HepG2 (cell line): ENCODE data around the gene ALK. TPM values are rescaled to one million over a fixed set of nuclear protein-coding genes. Genes with fewer than 3 reads are reported as not detected.

ENCODE experiments used
- ATAC-seq: fragments of 200-7000 bp; cut with Tn5 transposase; 3 replicates; pipeline ENCODE4 v1.9.1; 2020; ENCODE audit warnings: mild to moderate bottlenecking, moderate library complexity
- BruUV-seq: library from RNA; stranded (reverse); fragments of 400-500 nt; replicated peaks from 2 replicates; lab custom pipeline; 2021; lab: Mats Ljungman, UMichigan
- CTCF ChIA-PET: fragments of 300-600 bp; formaldehyde crosslinking; extraction: SDS; loops from one replicate; lab custom pipeline; 2021; ENCODE audit warnings: low total read pairs, inconsistent platforms, low intra/inter-chr PET ratio; lab: Yijun Ruan, JAX
- POLR2A ChIA-PET: fragments of 350-600 bp; sonication (Branson Sonifier 250); formaldehyde crosslinking; loops from one replicate; lab custom pipeline; 2020; ENCODE audit warnings: antibody characterized with exemption, inconsistent platforms; lab: Yijun Ruan, JAX
- DNase-seq: peaks from one replicate; pipeline ENCODE4 v3.0.0-alpha.2; 2015; ENCODE audit warnings: low spot score
- FAIRE-seq: peaks from 3 replicates; lab custom pipeline; 2011; peaks lifted over from hg19 to GRCh38; lab: Jason Lieb, UNC
- H2AFZ ChIP-seq: one replicate; pipeline ENCODE4 v1.6.1; 2011; ENCODE audit warnings: low read length, inconsistent platforms
- H3K27ac ChIP-seq: fragments of 300-600 bp; 3 replicates; pipeline ENCODE4 v1.8.0; 2011; ENCODE audit warnings: mixed run types, mild to moderate bottlenecking, mixed read lengths, low read length, inconsistent platforms; ENCODE audit not compliant: insufficient read depth; ENCODE audit errors: extremely low read length
- H3K27me3 ChIP-seq, 2 experiments: fragments of 200-600 bp in 1 of 2; 2 replicates in 1 of 2; 3 replicates in 1 of 2; pipeline versions ENCODE4 v1.6.0 to v1.8.0; 2011; ENCODE audit warnings: low read length in 2 of 2, mild to moderate bottlenecking in 2 of 2, moderate library complexity in 2 of 2, inconsistent platforms in 1 of 2; ENCODE audit not compliant: insufficient read depth in 2 of 2, control insufficient read depth in 1 of 2
- H3K36me3 ChIP-seq, 2 experiments: fragments of 200-600 bp in 1 of 2; replicated peaks in 1 of 2; 2 replicates in 1 of 2; 3 replicates in 1 of 2; pipeline versions ENCODE4 v1.5.1 to v1.8.0; 2011; ENCODE audit warnings: low read length in 2 of 2, inconsistent platforms in 1 of 2; ENCODE audit not compliant: insufficient read depth in 2 of 2, control insufficient read depth in 1 of 2
- H3K4me1 ChIP-seq: 2 replicates; pipeline ENCODE4 v1.5.1; 2012; ENCODE audit warnings: low read length, inconsistent platforms; ENCODE audit not compliant: insufficient read depth
- H3K4me2 ChIP-seq: 2 replicates; pipeline ENCODE4 v1.6.0; 2011; ENCODE audit warnings: low read depth, low read length, inconsistent platforms
- H3K4me3 ChIP-seq, 3 experiments: fragments of 200-600 bp in 1 of 3; sonication (generic), shearing (Covaris generic) in 1 of 3; replicated peaks in 1 of 3; 2 replicates each; pipeline ENCODE4 v1.5.1; 2011 to 2016; ENCODE audit warnings: low read length in 3 of 3, inconsistent platforms in 2 of 3, low read depth in 2 of 3, mild to moderate bottlenecking in 2 of 3, control low read depth in 1 of 3, mixed read lengths in 1 of 3; ENCODE audit not compliant: insufficient read depth in 1 of 3
- H3K79me2 ChIP-seq: one replicate; pipeline ENCODE4 v1.6.1; 2011; ENCODE audit warnings: low read length, inconsistent platforms; ENCODE audit not compliant: insufficient read depth
- H3K9ac ChIP-seq: 2 replicates; pipeline ENCODE4 v1.6.0; 2011; ENCODE audit warnings: mild to moderate bottlenecking, low read depth, low read length, inconsistent platforms; ENCODE audit not compliant: insufficient read depth
- H3K9me3 ChIP-seq: 2 replicates; pipeline ENCODE4 v1.5.1; 2012; ENCODE audit warnings: mild to moderate bottlenecking, low read length
- H4K20me1 ChIP-seq: 2 replicates; pipeline ENCODE4 v1.6.0; 2011; ENCODE audit warnings: inconsistent platforms, mild to moderate bottlenecking, low read length, moderate library complexity; ENCODE audit not compliant: insufficient read depth
- ATF4 ChIP-seq, 2 experiments: fragments of 450-650 bp in 1 of 2; sonication (generic) in 1 of 2; formaldehyde crosslinking; IDR thresholded peaks; 2 replicates each; pipeline versions ENCODE4 v1.5.0 to v1.8.0; 2020 to 2022; ENCODE audit warnings: mild to moderate bottlenecking in 1 of 2, missing genetic modification reagents in 1 of 2
- HDAC1 ChIP-seq: sonication (generic); formaldehyde crosslinking; IDR thresholded peaks from 2 replicates; pipeline ENCODE4 v1.5.1; 2020; ENCODE audit warnings: mild to moderate bottlenecking, missing genetic modification reagents
- SMAD3 ChIP-seq: sonication (generic); formaldehyde crosslinking; IDR thresholded peaks from 2 replicates; pipeline ENCODE4 v1.4.0; 2020; ENCODE audit warnings: missing genetic modification reagents
- ZNF232 ChIP-seq: sonication (generic); formaldehyde crosslinking; IDR thresholded peaks from 2 replicates; pipeline ENCODE4 v1.4.0; 2020; ENCODE audit warnings: missing genetic modification reagents, borderline replicate concordance
- ZNF326 ChIP-seq: sonication (generic); formaldehyde crosslinking; IDR thresholded peaks from 2 replicates; pipeline ENCODE4 v1.4.0; 2020; ENCODE audit warnings: missing genetic modification reagents, borderline replicate concordance
- ZNF441 ChIP-seq: sonication (generic); formaldehyde crosslinking; IDR thresholded peaks from 2 replicates; pipeline ENCODE4 v1.7.0; 2021; ENCODE audit warnings: missing genetic modification reagents, borderline replicate concordance
- ZUFSP ChIP-seq: sonication (generic); formaldehyde crosslinking; IDR thresholded peaks from 2 replicates; pipeline ENCODE4 v1.9.0; 2021; ENCODE audit warnings: missing genetic modification reagents, mild to moderate bottlenecking, borderline replicate concordance
- WGBS: methylation state at CpG from one replicate; pipeline ENCODE4 v1.1.6; 2017; ENCODE audit warnings: low lambda C conversion rate; 5-methylcytosine and 5-hydroxymethylcytosine counted together
- in situ Hi-C: cut with HindIII; loops from 2 replicates; pipeline ENCODE4 v1.10.0; 2017; ENCODE audit warnings: low pct_unique_long_range_greater_than_20kb; ENCODE audit not compliant: extremely low pct_ligation_motif_present
- intact Hi-C: fragments of 100-400 bp; cut with micrococcal nuclease; formaldehyde crosslinking; loops from one replicate; pipeline ENCODE4 v1.10.0; 2022; ENCODE audit not compliant: unreplicated experiment
- polyA plus RNA-seq, 8 experiments: library from polyadenylated mRNA; depleted of rRNA in 3 of 8; stranded (reverse) in 7 of 8; unstranded in 1 of 8; fragments of >200 nt; fragmentation: Illumina TruSeq in 4 of 8; extraction: Trizol in 4 of 8; gene quantifications; 2 replicates each; pipeline versions ENCODE4 v1.2.1 to v1.2.3, GENCODE V29; 2011 to 2016; ENCODE audit warnings: low read depth in 4 of 8, missing spikeins in 1 of 8, mixed read lengths in 1 of 8; ENCODE audit not compliant: insufficient read depth in 1 of 8
- total RNA-seq, 5 experiments: library from RNA; depleted of rRNA; stranded (reverse); fragments of >200 nt; fragmentation: Illumina TruSeq; extraction: Trizol; gene quantifications; 2 replicates each; pipeline ENCODE4 v1.2.3, GENCODE V29; 2016; ENCODE audit warnings: low read depth in 1 of 5

ALK gene
- total and polyA plus RNA-seq, 2 of the 13 experiments (the other 11 are each of a cell fraction or from before 2014, with no cell fraction given) = not detected

DNA sequence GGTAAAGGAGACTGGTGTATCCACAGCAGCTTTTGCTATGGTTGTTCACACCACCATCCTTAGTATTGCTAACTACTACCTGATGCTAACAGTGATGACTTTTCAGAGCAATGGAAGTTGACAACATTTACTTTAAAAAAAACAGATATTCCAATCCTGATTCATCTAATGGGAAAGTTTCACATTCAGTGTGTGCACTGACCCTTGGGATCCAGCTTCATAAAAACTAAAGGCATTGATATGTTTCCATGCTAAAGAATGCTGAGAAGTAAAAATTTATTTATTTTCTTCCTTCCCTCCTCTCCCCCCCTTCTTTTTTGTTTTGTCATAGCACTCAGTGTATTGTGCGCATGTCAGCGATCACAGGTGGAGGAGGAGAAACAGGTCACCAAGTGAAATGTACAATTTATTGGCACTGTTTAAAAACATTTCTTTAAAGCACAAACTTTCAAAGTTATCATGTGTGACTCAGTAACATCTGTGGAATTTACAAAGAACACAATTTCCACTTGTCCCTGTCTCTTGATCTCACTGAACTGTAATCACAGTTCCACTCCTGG lies 229.9 kb downstream of the ALK start (continued):
- TF ChIP-seq ZUFSP (CRISPR knock-in tag) = no peak
- no peak for TF ChIP-seq ZNF232 (CRISPR knock-in tag)
- TF ChIP-seq SMAD3 = no peak
- no peak for TF ChIP-seq ATF4 (CRISPR knock-in tag; IDR thresholded peaks at IDR 0.05)
- no peak for TF ChIP-seq HDAC1 (CRISPR knock-in tag)

DNA sequence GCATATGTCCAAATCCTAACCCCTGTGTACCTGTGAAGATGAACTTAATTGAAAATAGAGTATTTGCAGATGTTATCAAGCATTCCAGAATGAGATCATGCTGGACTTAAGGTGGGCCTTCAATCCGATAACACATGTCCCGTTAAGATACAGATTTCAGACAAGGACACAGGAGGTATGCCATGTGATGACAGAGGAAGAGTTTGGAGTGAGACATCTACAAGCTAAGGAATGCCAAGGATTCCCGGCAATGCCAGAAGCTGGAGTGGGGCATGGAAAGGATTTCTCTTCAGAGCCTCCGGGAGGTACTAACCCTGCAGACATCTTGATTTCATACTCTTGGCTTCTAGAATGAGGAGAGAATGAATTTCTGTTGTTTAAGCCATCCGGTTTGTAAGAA lies 231.7 kb downstream of the ALK start:
- no peaks in the 10 kb centered on the region for H3K9me3 ChIP-seq
- intact Hi-C loops (no loop called here), in situ Hi-C loops (no loop called here)
- TF ChIP-seq ZNF441 = no peak
- no peak for TF ChIP-seq ZNF326 (CRISPR knock-in tag)
- FAIRE-seq (no peak), ATAC-seq (no peak), DNase-seq (no peak)
- H3K79me2 ChIP-seq = no peaks in the 10 kb centered on the region
- no TSS peak for BruUV-seq
- no peaks in the 10 kb centered on the region for H3K36me3 ChIP-seq
- no peak overlapping the region for H2AFZ ChIP-seq
- H3K4me1 ChIP-seq = no peaks in the 10 kb centered on the region
- 6% methylated on average over 5 of the region's 5 CpGs for WGBS
- POLR2A ChIA-PET = no interaction called here
- no peak overlapping the region for H3K4me3 ChIP-seq
- no peak overlapping the region for H3K9ac ChIP-seq
- no peaks in the 10 kb centered on the region for H4K20me1 ChIP-seq
- no peak overlapping the region for H3K27ac ChIP-seq
- H3K27me3 ChIP-seq = peaks cover under 1 to 2% of the 10 kb centered on the region in 2 experiments; a peak in 1 of 5 replicates
- CTCF ChIA-PET = no interaction called here
- H3K4me2 ChIP-seq = no peak overlapping the region
